HEK293T (cell line): ENCODE results near the gene STIL.

Source experiments
- ELF4 ChIP-seq: fragments of 450-650 bp; IDR thresholded peaks from 2 replicates; pipeline ENCODE4 v1.6.1; 2017; ENCODE audit warnings: antibody characterized with exemption
- FOXK2 ChIP-seq: fragments of 450-650 bp; IDR thresholded peaks from 2 replicates; pipeline ENCODE4 v1.6.1; 2016; ENCODE audit warnings: mild to moderate bottlenecking
- HDGF ChIP-seq: fragments of 450-650 bp; IDR thresholded peaks from 2 replicates; pipeline ENCODE4 v1.6.1; 2017; ENCODE audit warnings: antibody characterized with exemption, borderline replicate concordance
- NFRKB ChIP-seq: fragments of 450-650 bp; IDR thresholded peaks from 2 replicates; pipeline ENCODE4 v1.6.1; 2016; ENCODE audit warnings: mild to moderate bottlenecking, moderate library complexity
- SP1 ChIP-seq: fragments of 450-650 bp; IDR thresholded peaks from 2 replicates; pipeline ENCODE4 v1.6.1; 2017
- SUZ12 ChIP-seq: fragments of 450-650 bp; IDR thresholded peaks from 2 replicates; pipeline ENCODE4 v1.6.1; 2016; ENCODE audit warnings: mild to moderate bottlenecking
- TF ChIP-seq, protein P1 (sequence below): fragments of 450-650 bp; IDR thresholded peaks from 2 replicates; pipeline ENCODE4 v1.6.1; 2016

DNA sequence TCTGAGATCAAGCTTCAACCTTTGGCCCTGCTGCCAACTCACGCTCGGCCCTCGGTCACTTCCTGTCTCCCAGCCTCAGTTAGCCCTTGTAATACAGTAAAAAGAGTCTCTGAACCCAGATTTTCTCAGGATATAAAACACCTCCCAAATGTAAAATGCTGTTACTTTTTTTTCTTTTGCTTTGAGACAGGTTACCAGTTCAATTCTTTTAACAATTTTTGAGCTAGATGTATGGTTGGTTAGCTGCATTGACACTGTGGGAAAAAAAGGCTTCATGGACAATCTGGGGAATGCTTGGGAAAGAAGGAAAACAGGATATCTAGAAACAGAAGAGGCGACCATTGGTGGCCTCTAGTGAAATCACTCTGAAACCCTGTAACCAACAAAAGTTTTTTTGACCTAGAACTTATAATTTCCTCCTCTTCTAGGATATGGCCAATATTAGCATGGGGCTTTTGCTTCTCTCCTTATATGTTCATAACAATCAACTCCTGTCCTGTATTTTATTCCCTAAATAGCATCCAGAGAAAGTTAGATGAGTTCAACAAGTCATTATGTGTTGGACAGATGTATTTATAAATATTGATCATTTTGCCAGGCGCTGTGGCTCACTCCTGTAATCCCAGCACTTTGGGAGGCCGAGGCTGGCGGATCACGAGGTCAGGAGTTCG is 21.0 kb upstream of the STIL start:
- TF ChIP-seq FOXK2 (no peak), SP1 (no peak), ELF4 (no peak), NFRKB (no peak), HDGF (no peak), SUZ12 (no peak)
- TF ChIP-seq, protein P1, sequence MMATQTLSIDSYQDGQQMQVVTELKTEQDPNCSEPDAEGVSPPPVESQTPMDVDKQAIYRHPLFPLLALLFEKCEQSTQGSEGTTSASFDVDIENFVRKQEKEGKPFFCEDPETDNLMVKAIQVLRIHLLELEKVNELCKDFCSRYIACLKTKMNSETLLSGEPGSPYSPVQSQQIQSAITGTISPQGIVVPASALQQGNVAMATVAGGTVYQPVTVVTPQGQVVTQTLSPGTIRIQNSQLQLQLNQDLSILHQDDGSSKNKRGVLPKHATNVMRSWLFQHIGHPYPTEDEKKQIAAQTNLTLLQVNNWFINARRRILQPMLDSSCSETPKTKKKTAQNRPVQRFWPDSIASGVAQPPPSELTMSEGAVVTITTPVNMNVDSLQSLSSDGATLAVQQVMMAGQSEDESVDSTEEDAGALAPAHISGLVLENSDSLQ = no peak
